Measurements from ENCODE around the gene MDM1. TPM values are rescaled to one million over a fixed set of nuclear protein-coding genes. Genes with fewer than 3 reads are reported as not detected.

MDM1 gene
- total RNA-seq, 2 experiments from 2014 or later: 26.2 to 30.8 TPM

DNA sequence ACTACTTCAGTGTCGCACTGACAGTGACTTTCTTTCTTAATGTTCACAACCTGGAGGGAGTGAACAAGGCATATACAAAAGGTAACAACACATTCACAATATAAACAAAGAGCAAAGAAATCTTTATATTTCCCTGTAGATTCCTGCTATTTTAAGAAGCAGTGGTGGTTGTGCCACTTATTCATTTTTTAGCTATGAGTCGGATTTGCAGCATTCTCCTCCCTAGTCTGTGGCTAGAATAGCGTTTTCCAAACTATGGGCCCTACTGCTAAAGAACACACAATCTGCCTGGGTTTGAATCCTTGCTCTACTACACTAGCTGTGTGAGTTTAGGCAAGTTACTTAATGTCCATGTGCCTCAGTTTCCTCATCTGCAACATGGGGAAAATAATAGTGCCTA, 18.6 kb upstream of the MDM1 start:
- Histone ChIP-seq H3K79me2 (ENCODE audit: insufficient read depth, low read depth, low read length) (no peaks in the 10 kb centered on the region), H3K4me1 (ENCODE audit: insufficient read depth, low read length, poor library complexity, severe bottlenecking) (peaks cover 4% of the 10 kb centered on the region), H4K20me1 (ENCODE audit: insufficient read depth, low read length) (no peaks in the 10 kb centered on the region), H3K36me3 (ENCODE audit: insufficient read depth, low read length) (no peaks in the 10 kb centered on the region), H3K9me3 (ENCODE audit: low read length) (no peaks in the 10 kb centered on the region), H2AFZ (ENCODE audit: low read length) (no peak overlapping the region), H3K4me3 (ENCODE audit: low read depth, low read length, poor library complexity, severe bottlenecking) (no peak overlapping the region), H3K4me2 (ENCODE audit: low read length) (no peak overlapping the region), H3K9me2 (ENCODE audit: insufficient read depth, low read length) (no peaks in the 10 kb centered on the region), H3K27ac (ENCODE audit: low read depth, low read length, poor library complexity, severe bottlenecking) (no peak overlapping the region)
- intact Hi-C loops (cut with micrococcal nuclease; ENCODE audit: unreplicated experiment): loop anchor here (10.0 kb wide), 3 partner anchors 314 to 494 kb away; partner anchors contain the start of gene SLC35E3
- TF ChIP-seq, protein P1, sequence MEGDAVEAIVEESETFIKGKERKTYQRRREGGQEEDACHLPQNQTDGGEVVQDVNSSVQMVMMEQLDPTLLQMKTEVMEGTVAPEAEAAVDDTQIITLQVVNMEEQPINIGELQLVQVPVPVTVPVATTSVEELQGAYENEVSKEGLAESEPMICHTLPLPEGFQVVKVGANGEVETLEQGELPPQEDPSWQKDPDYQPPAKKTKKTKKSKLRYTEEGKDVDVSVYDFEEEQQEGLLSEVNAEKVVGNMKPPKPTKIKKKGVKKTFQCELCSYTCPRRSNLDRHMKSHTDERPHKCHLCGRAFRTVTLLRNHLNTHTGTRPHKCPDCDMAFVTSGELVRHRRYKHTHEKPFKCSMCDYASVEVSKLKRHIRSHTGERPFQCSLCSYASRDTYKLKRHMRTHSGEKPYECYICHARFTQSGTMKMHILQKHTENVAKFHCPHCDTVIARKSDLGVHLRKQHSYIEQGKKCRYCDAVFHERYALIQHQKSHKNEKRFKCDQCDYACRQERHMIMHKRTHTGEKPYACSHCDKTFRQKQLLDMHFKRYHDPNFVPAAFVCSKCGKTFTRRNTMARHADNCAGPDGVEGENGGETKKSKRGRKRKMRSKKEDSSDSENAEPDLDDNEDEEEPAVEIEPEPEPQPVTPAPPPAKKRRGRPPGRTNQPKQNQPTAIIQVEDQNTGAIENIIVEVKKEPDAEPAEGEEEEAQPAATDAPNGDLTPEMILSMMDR (conservative IDR thresholded peaks at IDR 0.05; ENCODE audit: low read length): no peak
- no peak for TF ChIP-seq EZH2phosphoT487 (IDR thresholded peaks at IDR 0.05; ENCODE audit: borderline replicate concordance, low read depth, low read length)
- ChIA-PET POLR2A (no interaction called here), CTCF (ENCODE audit: unreplicated experiment) (no interaction called here)
- no peak for DNase-seq (ENCODE audit: low spot score)
- BruUV-seq (replicated peaks): no TSS peak

- CTCF ChIA-PET (ENCODE audit: unreplicated experiment): no interaction called here
- H3K4me1 ChIP-seq (ENCODE audit: insufficient read depth, low read length, poor library complexity, severe bottlenecking): peaks cover 6% of the 10 kb centered on the region
- TF ChIP-seq EZH2phosphoT487 (IDR thresholded peaks at IDR 0.05; ENCODE audit: borderline replicate concordance, low read depth, low read length): no peak
- TF ChIP-seq, protein P1 (conservative IDR thresholded peaks at IDR 0.05; ENCODE audit: low read length): no peak
- POLR2A ChIA-PET: interaction anchor here (0.6 to 1.0 kb wide), 2 partner anchors 138 to 584 kb away, joined by 3 read pairs; no protein-coding TSS in a partner anchor
- no peak overlapping the region for H2AFZ ChIP-seq (ENCODE audit: low read length)
- no peaks in the 10 kb centered on the region for H3K9me2 ChIP-seq (ENCODE audit: insufficient read depth, low read length)
- no peak overlapping the region for H3K4me2 ChIP-seq (ENCODE audit: low read length)
- no peak overlapping the region for H3K4me3 ChIP-seq (ENCODE audit: low read depth, low read length, poor library complexity, severe bottlenecking)
- H3K36me3 ChIP-seq (ENCODE audit: insufficient read depth, low read length): no peaks in the 10 kb centered on the region
- no peaks in the 10 kb centered on the region for H3K9me3 ChIP-seq (ENCODE audit: low read length)
- intact Hi-C loops (cut with micrococcal nuclease; ENCODE audit: unreplicated experiment): loop anchor here (10.0 kb wide), 3 partner anchors 315 to 495 kb away; partner anchors contain the start of gene SLC35E3
- BruUV-seq (replicated peaks): no TSS peak
- DNase-seq (ENCODE audit: low spot score): no peak
- H3K27ac ChIP-seq (ENCODE audit: low read depth, low read length, poor library complexity, severe bottlenecking): no peak overlapping the region
- H3K79me2 ChIP-seq (ENCODE audit: insufficient read depth, low read depth, low read length): no peaks in the 10 kb centered on the region
- H4K20me1 ChIP-seq (ENCODE audit: insufficient read depth, low read length): no peaks in the 10 kb centered on the region
Measured at GRCh38 chr12:68349921-68350606, 17.9 kb upstream of the MDM1 start.

DNA sequence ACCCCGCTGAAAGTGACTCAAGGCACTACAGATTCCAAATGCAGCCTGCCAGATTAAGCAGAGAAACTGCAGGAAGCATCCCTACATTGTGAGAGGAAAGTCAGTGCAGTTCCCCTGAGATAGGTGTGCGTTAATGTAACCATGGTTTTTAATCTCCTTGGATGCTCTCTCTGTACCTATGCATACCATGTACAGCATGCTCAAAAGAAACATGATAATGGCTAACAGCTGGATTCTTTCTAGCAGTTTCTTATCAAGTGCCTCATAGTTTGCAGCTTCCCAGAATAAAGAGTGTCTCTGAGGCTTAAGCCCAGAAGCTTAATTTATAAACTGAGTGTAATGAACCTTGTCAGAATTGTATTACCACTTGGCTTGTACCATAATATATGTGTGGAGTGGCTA, 17.1 kb upstream of the MDM1 start:
- Histone ChIP-seq H3K79me2 (ENCODE audit: insufficient read depth, low read depth, low read length) (no peaks in the 10 kb centered on the region), H3K27ac (ENCODE audit: low read depth, low read length, poor library complexity, severe bottlenecking) (no peak overlapping the region), H3K9me2 (ENCODE audit: insufficient read depth, low read length) (no peaks in the 10 kb centered on the region), H3K36me3 (ENCODE audit: insufficient read depth, low read length) (no peaks in the 10 kb centered on the region), H2AFZ (ENCODE audit: low read length) (no peak overlapping the region), H4K20me1 (ENCODE audit: insufficient read depth, low read length) (no peaks in the 10 kb centered on the region), H3K4me2 (ENCODE audit: low read length) (no peak overlapping the region), H3K4me1 (ENCODE audit: insufficient read depth, low read length, poor library complexity, severe bottlenecking) (peaks cover 6% of the 10 kb centered on the region), H3K9me3 (ENCODE audit: low read length) (no peaks in the 10 kb centered on the region), H3K4me3 (ENCODE audit: low read depth, low read length, poor library complexity, severe bottlenecking) (no peak overlapping the region)
- CTCF ChIA-PET (ENCODE audit: unreplicated experiment): no interaction called here
- intact Hi-C loops (cut with micrococcal nuclease; ENCODE audit: unreplicated experiment): no loop called here
- POLR2A ChIA-PET: interaction anchor here (0.9 to 1.2 kb wide), 3 partner anchors 26 to 1037 kb away, joined by 3 to 4 read pairs (median 3); no protein-coding TSS in a partner anchor
- TF ChIP-seq, protein P1 (conservative IDR thresholded peaks at IDR 0.05; ENCODE audit: low read length): no peak
- no peak for TF ChIP-seq EZH2phosphoT487 (IDR thresholded peaks at IDR 0.05; ENCODE audit: borderline replicate concordance, low read depth, low read length)
- no peak for DNase-seq (ENCODE audit: low spot score)
- BruUV-seq (replicated peaks): no TSS peak
